ENCODE measurements around the gene RAB6A.

DNA sequence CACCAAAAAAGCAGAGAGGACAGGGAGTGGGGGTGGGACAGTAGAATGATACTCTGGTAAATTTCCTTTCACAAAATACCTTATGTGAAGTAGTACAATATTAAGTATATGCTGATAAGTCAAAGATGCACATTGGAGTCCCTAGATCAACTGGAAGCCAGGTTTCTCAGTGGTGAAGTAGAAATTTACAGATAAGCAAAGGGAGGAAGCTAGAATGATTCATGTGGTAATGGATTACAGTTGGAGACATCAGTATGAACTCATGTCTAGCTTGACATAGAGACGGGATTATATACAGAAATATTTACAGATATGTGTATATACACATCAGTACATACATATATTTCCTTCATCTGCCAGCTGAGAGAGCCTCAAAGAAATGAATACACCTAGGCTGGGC, 93.0 kb downstream of the RAB6A start:
- TF ChIP-seq, protein P1, sequence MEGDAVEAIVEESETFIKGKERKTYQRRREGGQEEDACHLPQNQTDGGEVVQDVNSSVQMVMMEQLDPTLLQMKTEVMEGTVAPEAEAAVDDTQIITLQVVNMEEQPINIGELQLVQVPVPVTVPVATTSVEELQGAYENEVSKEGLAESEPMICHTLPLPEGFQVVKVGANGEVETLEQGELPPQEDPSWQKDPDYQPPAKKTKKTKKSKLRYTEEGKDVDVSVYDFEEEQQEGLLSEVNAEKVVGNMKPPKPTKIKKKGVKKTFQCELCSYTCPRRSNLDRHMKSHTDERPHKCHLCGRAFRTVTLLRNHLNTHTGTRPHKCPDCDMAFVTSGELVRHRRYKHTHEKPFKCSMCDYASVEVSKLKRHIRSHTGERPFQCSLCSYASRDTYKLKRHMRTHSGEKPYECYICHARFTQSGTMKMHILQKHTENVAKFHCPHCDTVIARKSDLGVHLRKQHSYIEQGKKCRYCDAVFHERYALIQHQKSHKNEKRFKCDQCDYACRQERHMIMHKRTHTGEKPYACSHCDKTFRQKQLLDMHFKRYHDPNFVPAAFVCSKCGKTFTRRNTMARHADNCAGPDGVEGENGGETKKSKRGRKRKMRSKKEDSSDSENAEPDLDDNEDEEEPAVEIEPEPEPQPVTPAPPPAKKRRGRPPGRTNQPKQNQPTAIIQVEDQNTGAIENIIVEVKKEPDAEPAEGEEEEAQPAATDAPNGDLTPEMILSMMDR (IDR thresholded peaks at IDR 0.05), result no peak
- no peak for TF ChIP-seq POLR2A (IDR thresholded peaks at IDR 0.05)
